ENCODE results near the gene ALG13.
"Not testable (repeated sequence)": the region's sequence is repeated elsewhere in the genome, so short reads cannot be mapped to it uniquely, and the experiment has no call there.

ALG13 gene

DNA sequence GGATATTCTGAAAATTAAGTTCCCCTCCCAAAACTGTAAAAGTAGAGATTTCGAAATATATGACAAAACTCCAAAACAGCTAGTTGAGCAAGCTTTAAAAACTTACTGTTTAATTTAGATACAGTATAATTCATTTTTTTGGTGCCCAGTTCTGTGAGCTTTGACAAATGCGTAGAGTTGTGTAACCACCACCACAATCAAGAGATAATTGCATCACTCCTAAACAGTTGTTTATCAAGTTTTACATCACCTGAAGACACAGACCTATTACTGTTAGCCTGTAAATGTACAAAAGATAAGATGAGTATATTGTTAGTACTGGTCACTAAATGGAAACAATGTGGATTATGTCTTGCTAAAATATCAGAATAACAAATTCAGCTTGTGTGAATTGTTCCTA, 62.3 kb downstream of the ALG13 start:
- TF ChIP-seq, protein P1, sequence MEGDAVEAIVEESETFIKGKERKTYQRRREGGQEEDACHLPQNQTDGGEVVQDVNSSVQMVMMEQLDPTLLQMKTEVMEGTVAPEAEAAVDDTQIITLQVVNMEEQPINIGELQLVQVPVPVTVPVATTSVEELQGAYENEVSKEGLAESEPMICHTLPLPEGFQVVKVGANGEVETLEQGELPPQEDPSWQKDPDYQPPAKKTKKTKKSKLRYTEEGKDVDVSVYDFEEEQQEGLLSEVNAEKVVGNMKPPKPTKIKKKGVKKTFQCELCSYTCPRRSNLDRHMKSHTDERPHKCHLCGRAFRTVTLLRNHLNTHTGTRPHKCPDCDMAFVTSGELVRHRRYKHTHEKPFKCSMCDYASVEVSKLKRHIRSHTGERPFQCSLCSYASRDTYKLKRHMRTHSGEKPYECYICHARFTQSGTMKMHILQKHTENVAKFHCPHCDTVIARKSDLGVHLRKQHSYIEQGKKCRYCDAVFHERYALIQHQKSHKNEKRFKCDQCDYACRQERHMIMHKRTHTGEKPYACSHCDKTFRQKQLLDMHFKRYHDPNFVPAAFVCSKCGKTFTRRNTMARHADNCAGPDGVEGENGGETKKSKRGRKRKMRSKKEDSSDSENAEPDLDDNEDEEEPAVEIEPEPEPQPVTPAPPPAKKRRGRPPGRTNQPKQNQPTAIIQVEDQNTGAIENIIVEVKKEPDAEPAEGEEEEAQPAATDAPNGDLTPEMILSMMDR (IDR thresholded peaks at IDR 0.05; ENCODE audit: low read depth, low read length, missing control alignments), result no peak
- no peak overlapping the region for H3K4me3 ChIP-seq (replicated peaks; ENCODE audit: low read depth, low read length)
- DNase-seq (ENCODE audit: extremely low read depth, low read depth), result no peak

DNA sequence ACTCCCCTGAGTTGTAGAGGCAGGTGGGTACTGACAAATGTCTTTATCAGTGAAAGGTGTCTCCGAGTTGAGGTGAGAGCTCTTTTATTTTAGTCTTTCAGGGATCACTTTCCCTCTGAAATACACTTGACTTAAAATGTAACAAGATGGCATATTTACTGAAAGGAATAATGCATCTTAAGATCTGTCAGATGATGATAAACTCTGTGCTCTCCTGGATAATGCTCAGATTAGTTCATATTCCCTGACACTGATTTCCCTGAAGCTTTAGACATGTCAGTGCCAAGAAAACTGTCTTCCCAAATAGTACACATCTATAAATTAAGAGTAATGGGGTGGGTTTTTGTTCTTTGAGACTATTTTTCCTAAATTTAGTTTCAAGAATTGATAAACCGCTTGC, 75.5 kb downstream of the ALG13 start:
- H3K4me3 ChIP-seq (replicated peaks; ENCODE audit: low read depth, low read length), result no peak overlapping the region
- DNase-seq (ENCODE audit: extremely low read depth, low read depth), result no peak
- TF ChIP-seq, protein P1 (IDR thresholded peaks at IDR 0.05; ENCODE audit: low read depth, low read length, missing control alignments), result no peak

DNA sequence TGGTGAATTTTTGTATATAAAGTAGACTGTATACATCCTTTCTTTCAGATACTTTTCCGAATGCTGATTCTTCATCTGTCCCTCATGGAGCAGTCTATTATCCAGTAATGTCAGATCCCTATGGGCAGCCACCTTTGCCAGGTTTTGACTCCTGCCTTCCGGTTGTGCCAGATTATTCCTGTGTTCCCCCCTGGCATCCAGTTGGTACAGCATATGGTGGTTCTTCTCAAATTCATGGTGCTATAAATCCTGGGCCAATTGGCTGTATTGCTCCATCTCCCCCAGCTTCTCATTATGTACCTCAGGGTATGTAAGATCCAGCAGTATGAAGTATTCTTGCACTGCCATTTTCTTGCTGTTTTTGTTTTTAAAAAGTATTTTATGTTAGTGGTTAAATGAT, 78.7 kb downstream of the ALG13 start:
- no peak overlapping the region for H3K4me3 ChIP-seq (replicated peaks; ENCODE audit: low read depth, low read length)
- TF ChIP-seq, protein P1 (IDR thresholded peaks at IDR 0.05; ENCODE audit: low read depth, low read length, missing control alignments), result no peak
- no peak for DNase-seq (ENCODE audit: extremely low read depth, low read depth)

DNA sequence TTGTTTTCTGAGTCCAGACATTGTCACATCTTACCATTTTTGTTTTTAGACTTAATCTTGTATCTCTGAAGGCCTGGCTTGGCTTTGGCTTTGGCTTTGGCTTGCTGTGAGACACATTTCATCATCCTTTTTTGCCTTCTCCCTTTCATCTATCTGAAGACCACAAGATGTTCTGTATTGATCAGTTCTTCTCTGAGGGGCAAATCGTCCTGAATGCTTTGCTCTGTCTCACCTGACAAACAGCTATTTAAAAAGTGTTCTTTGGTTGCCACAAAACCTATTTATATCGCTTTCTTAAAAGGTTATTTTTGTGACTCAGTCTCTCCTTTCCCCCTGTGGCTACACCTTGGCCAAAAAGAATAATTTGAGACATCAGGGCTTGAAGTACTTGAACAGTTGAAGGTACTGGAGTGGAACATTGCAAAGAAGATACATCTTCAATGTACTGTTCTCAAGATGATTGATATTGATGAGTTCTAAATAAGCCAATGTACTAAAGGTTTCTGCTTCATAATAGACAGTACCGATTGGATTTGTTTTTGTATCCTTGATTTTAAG, 80.7 kb downstream of the ALG13 start:
- DNase-seq (ENCODE audit: extremely low read depth, low read depth), result no peak
- TF ChIP-seq, protein P1 (IDR thresholded peaks at IDR 0.05; ENCODE audit: low read depth, low read length, missing control alignments), result no peak
- H3K4me3 ChIP-seq (replicated peaks; ENCODE audit: low read depth, low read length), result no peak overlapping the region

DNA sequence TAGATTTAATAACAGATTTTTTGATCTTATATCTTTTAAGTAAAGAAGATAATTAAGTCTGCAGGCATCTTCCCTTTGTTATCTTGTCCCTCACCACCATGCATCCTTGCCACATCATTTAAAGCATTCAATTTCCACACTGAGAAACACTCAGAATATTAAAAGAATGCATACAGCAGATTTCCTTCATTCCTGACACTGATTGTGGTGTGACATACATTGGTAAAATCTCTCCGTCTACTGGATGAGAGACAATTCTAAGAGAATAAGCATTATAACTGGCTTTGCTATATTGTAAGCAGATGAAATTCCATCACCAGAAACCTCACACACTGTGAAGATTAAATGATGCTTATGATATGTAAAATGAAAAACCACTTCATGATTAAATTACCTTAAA, 97.6 kb downstream of the ALG13 start:
- TF ChIP-seq, protein P1 (IDR thresholded peaks at IDR 0.05; ENCODE audit: low read depth, low read length, missing control alignments), result no peak
- DNase-seq (ENCODE audit: extremely low read depth, low read depth), result no peak
- no peak overlapping the region for H3K4me3 ChIP-seq (replicated peaks; ENCODE audit: low read depth, low read length)

DNA sequence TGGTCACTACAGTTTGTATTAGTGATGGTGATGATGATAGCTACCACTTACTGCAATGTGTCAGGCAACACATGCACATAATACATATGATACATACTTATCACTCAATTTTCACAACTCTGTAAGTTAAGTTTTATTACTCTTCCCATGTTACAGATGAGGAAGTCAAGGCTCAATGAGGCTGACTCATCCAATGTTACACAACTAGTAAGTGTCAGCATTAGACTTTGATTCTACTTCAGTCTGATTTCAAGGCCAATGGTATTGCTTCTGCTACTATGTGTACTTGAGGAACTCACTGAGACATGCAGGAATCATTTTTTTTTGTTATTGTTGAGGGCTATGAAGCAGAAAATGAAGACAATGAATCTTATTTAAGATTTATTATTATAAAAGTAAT, 98.6 kb downstream of the ALG13 start:
- TF ChIP-seq, protein P1 (IDR thresholded peaks at IDR 0.05; ENCODE audit: low read depth, low read length, missing control alignments), result no peak
- H3K4me3 ChIP-seq (replicated peaks; ENCODE audit: low read depth, low read length), result no peak overlapping the region
- DNase-seq (ENCODE audit: extremely low read depth, low read depth), result no peak

DNA sequence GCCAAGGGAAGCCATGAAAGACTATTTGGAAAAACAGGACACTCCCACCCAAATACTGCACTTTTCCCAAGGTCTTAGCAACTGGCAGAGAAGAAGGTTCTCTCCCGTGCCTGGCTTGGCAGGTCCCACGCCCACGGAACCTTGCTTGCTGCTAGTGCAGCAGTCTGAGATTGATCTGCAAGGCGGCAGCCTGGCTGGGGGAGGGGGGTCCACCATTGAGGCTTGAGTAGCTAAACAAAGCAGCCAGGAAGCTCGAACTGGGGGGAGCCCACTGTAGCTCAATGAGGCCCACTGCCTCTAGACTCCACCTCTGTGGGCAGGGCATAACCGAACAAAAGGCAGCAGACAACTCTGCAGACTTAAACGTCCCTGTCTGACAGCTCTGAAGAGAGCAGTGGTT, 103.7 kb downstream of the ALG13 start:
- TF ChIP-seq, protein P1 (IDR thresholded peaks at IDR 0.05; ENCODE audit: low read depth, low read length, missing control alignments), result no peak
- DNase-seq (ENCODE audit: extremely low read depth, low read depth), result no peak

DNA sequence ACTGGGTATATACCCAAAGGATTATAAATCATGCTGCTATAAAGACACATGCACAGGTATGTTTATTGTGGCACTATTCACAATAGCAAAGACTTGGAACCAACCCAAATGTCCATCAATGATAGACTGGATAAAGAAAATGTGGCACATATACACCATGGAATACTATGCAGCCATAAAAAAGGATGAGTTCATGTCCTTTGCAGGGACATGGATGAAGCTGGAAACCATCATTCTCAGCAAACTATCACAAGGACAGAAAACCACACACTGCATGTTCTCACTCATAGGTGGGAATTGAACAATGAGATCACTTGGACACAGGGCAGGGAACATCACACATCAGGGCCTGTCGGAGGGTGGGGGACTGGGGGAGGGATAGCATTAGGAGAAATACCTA, 109.1 kb downstream of the ALG13 start:
- DNase-seq (ENCODE audit: extremely low read depth, low read depth); H3K4me3 ChIP-seq (replicated peaks; ENCODE audit: low read depth, low read length): not testable (repeated sequence)

More for the DNA sequence above, 103.7 kb downstream of the ALG13 start:
- H3K4me3 ChIP-seq (replicated peaks; ENCODE audit: low read depth, low read length), result no peak overlapping the region
